AG04449 (cell line): ENCODE measurements around the gene APBA1.

ENCODE experiments used
- CTCF ChIA-PET: fragments of 350-600 bp; formaldehyde crosslinking; extraction: SDS; loops from one replicate; lab custom pipeline; 2021; ENCODE audit warnings: antibody characterized with exemption; lab: Yijun Ruan, JAX
- POLR2A ChIA-PET: fragments of 400-600, 350-600 bp; formaldehyde crosslinking; extraction: SDS; loops from one replicate; lab custom pipeline; 2020; ENCODE audit warnings: antibody characterized with exemption, inconsistent platforms; lab: Yijun Ruan, JAX
- DNase-seq: peaks from one replicate; pipeline ENCODE4 v3.0.0-alpha.2; 2010; ENCODE audit warnings: low read depth, low spot score
- H3K4me3 ChIP-seq: 2 replicates; pipeline ENCODE4 v1.5.1; 2011; ENCODE audit warnings: low read depth, mild to moderate bottlenecking, control low read depth, low read length
- CTCF ChIP-seq: IDR thresholded peaks from one replicate; pipeline ENCODE4 v1.5.1; 2011; ENCODE audit warnings: mild to moderate bottlenecking, moderate library complexity, low read length, control low read depth, inconsistent platforms; ENCODE audit not compliant: insufficient read depth; ENCODE audit errors: missing control alignments

APBA1 gene

DNA sequence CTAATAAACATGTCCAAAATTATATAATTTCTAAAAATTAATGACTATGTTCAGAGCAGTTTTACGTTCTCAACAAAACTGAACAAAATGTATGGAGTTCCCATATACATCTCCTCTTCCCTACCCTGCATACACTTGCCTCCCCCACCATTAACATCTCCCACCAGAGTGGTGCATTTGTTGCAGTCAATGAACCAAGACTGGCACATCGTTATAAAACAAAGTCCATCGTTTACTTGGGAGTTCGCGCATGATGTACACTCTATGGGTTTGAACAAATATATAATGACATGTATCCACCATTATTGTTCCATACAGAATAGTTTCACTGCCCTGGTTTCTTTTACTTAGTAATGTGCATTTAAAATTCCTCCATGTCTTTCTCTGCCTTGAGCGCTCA, 130.1 kb downstream of the APBA1 start:
- DNase-seq, result no peak
- no peak for TF ChIP-seq CTCF
- no peak overlapping the region for H3K4me3 ChIP-seq
- POLR2A ChIA-PET, result no interaction called here
- CTCF ChIA-PET, result interaction anchor here (1.9 kb wide), 2 partner anchors 119 to 129 kb away, joined by 5 to 13 read pairs; no protein-coding TSS in a partner anchor

- no peak for TF ChIP-seq CTCF
- peak; percentile 23 for DNase-seq
- H3K4me3 ChIP-seq, result no peak overlapping the region
- POLR2A ChIA-PET, result no interaction called here
- CTCF ChIA-PET, result interaction anchor here (0.8 to 4.1 kb wide), 5 partner anchors 9 to 171 kb away, joined by 3 to 31 read pairs (median 7); no protein-coding TSS in a partner anchor
Measured at GRCh38 chr9:69535911-69536310, 136.3 kb downstream of the APBA1 start.

GRCh38 chr9:69535286-69535832, 136.8 kb downstream of the APBA1 start:
- ChIA-PET CTCF (interaction anchor here (0.8 to 4.1 kb wide), 5 partner anchors 10 to 172 kb away, joined by 3 to 31 read pairs (median 7); no protein-coding TSS in a partner anchor), POLR2A (no interaction called here)
- no peak for TF ChIP-seq CTCF
- no peak overlapping the region for H3K4me3 ChIP-seq
- no peak for DNase-seq

- ChIA-PET POLR2A (no interaction called here), CTCF (interaction anchor here (2.9 to 4.1 kb wide), 2 partner anchors 14 to 111 kb away, joined by 9 to 31 read pairs; no protein-coding TSS in a partner anchor)
- no peak for TF ChIP-seq CTCF
- H3K4me3 ChIP-seq, result no peak overlapping the region
- no peak for DNase-seq
Measured at GRCh38 chr9:69532396-69532795, 139.8 kb downstream of the APBA1 start.

- H3K4me3 ChIP-seq, result no peak overlapping the region
- ChIA-PET CTCF (interaction anchor here (2.3 to 2.6 kb wide), 2 partner anchors 21 to 106 kb away, joined by 7 to 8 read pairs; no protein-coding TSS in a partner anchor), POLR2A (no interaction called here)
- TF ChIP-seq CTCF, result no peak
- no peak for DNase-seq
Measured at GRCh38 chr9:69527454-69527853, 144.7 kb downstream of the APBA1 start.

- POLR2A ChIA-PET, result no interaction called here
Measured at GRCh38 chr9:69526699-69527098, 145.5 kb downstream of the APBA1 start.

More at GRCh38 chr9:69526699-69527098, 145.5 kb downstream of the APBA1 start:
- no peak overlapping the region for H3K4me3 ChIP-seq
- no peak for TF ChIP-seq CTCF
- CTCF ChIA-PET, result no interaction called here
- DNase-seq, result no peak
